ENCODE measurements around the gene POU2AF1.

DNA sequence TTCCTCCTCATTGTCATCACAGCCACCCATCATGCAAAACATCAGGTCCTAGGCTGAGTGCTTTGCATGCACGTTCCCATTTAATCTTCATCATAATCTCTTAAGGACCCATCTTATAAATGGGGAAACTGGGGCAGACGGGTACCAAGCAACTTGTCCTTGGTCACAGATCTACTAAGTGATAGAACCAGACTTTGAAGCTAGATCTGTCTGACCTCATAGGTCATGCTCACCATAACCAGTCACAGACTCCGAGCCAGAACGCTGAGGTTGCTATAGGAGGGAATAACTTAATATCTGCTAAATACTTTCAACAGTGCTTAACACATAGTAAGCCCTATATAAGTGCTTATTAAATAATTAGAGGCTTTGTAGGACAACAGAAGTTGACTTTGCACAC, 43.0 kb downstream of the POU2AF1 start:
- TF ChIP-seq GLIS3 (CRISPR knock-in tag; IDR thresholded peaks at IDR 0.05) (no peak), ZNF70 (CRISPR knock-in tag; IDR thresholded peaks at IDR 0.05) (no peak), ESRRG (CRISPR knock-in tag; IDR thresholded peaks at IDR 0.05) (no peak), ZFP30 (CRISPR knock-in tag; IDR thresholded peaks at IDR 0.05) (no peak), TOX (CRISPR knock-in tag; IDR thresholded peaks at IDR 0.05; ENCODE audit: borderline replicate concordance) (no peak), TSHZ2 (CRISPR knock-in tag; IDR thresholded peaks at IDR 0.05) (no peak), OSR1 (CRISPR knock-in tag; IDR thresholded peaks at IDR 0.05) (no peak), ARNTL (CRISPR knock-in tag; IDR thresholded peaks at IDR 0.05; ENCODE audit: borderline replicate concordance, low read depth) (no peak)
- TF ChIP-seq, protein P1, sequence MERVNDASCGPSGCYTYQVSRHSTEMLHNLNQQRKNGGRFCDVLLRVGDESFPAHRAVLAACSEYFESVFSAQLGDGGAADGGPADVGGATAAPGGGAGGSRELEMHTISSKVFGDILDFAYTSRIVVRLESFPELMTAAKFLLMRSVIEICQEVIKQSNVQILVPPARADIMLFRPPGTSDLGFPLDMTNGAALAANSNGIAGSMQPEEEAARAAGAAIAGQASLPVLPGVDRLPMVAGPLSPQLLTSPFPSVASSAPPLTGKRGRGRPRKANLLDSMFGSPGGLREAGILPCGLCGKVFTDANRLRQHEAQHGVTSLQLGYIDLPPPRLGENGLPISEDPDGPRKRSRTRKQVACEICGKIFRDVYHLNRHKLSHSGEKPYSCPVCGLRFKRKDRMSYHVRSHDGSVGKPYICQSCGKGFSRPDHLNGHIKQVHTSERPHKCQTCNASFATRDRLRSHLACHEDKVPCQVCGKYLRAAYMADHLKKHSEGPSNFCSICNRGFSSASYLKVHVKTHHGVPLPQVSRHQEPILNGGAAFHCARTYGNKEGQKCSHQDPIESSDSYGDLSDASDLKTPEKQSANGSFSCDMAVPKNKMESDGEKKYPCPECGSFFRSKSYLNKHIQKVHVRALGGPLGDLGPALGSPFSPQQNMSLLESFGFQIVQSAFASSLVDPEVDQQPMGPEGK (CRISPR knock-in tag; IDR thresholded peaks at IDR 0.05; ENCODE audit: borderline replicate concordance) = no peak

All from SK-N-SH treated with all-trans-retinoic acid at 6 μM for 48 hours (cell line).